GM19035 (cell line): ENCODE results near the gene PPP1R12B.
"Not testable (repeated sequence)": the region's sequence is repeated elsewhere in the genome, so short reads cannot be mapped to it uniquely, and the experiment has no call there.

Experiments
- ATAC-seq: cut with Tn5 transposase; IDR thresholded peaks from one replicate; pipeline ENCODE4 v1.9.1; 2021; ENCODE audit not compliant: unreplicated experiment

PPP1R12B gene

DNA sequence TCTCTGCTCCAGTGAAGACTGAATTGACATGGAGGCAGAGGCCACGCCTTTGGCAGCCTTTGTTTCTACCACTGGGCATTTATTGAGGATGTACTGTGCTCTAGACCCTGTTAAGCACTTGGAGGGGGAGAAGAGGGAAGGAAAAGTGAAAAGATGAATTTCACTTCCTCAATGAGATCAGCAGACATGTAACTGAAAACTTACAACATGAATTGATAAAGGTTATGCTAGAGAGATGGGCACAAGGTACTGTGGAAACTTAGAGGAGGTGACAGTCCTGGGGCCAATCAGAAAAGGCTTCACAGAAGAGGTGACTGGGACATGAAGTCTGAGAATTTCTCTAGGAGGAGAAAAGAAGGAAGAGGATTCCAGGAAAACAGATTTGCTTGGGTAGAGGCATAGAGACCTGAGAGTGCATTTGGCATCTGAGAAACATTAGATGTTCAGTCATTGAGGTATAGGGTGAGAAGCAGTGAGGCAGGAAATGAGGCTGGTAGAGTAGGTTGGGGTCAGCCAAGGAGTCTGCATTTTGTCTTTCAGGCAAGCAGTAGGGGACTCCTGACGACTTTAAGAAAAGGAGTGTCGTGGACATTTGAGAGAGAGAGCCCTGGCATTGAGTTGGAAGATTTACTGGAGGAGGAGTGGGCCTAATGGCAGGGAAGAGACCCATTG lies 248.7 kb downstream of the PPP1R12B start:
- no peak for ATAC-seq

GRCh38 chr1:202599669-202600431 lies 251.4 kb downstream of the PPP1R12B start:
- no peak for ATAC-seq

- ATAC-seq, result no peak
These were observed 252.0 kb downstream of the PPP1R12B start for GRCh38 chr1:202600432-202601041.

DNA sequence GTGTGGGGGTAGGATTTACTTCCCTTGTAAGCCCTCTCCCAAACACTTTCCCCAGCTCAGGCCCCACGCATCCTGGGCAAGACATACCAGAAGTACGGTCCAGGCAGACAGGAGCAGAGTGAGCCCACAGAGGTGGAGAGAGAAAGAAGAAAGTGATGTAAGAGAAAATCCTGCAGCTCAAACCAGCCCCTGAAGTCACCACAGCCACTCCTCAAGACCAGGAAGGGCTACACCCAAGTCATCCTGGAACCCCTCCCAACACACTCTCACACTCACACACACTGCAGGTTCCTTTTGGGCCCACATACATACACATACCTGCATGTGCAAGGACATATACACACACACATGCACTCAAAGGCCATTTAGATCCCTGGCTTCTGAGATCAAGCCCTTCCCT lies 254.9 kb downstream of the PPP1R12B start:
- ATAC-seq, result no peak

DNA sequence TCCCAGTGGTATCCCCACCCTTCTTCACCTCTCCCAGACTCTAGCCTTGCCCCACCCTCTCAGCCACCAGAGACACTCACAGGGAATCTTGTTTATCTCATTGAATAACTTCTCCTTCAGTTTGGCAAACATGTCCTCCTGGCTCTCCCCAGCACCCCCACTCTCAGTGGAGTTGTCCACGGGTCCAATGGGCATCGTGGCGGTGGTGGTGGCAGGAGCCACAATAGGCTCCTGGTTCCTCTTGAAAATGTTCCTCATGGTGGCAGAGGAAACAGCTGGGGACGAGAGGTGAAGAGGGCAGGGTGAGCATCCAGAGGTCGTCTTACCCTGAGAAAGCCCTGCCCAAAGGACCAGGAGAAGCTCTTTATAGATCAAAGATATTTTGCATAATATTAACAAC lies 257.0 kb downstream of the PPP1R12B start:
- ATAC-seq, result no peak

DNA sequence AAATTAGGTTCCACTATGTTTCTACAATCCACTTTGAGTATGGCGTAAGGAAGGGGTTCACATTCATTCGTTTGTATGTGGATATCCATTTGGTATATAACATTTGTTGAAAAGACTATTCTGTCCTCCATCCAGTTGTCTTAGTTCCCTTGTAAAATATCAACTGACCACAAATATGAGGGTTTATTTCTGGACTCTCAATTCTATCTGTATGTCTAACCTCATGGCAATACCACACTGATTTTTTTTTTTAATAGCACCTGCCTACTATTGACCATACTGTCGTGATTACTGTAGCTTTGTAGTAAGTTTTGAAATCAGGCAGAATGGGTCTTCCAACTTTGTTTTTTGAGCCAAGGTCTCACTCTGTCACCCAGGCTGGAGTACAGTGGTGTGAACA lies 263.5 kb downstream of the PPP1R12B start:
- ATAC-seq, result not testable (repeated sequence)

DNA sequence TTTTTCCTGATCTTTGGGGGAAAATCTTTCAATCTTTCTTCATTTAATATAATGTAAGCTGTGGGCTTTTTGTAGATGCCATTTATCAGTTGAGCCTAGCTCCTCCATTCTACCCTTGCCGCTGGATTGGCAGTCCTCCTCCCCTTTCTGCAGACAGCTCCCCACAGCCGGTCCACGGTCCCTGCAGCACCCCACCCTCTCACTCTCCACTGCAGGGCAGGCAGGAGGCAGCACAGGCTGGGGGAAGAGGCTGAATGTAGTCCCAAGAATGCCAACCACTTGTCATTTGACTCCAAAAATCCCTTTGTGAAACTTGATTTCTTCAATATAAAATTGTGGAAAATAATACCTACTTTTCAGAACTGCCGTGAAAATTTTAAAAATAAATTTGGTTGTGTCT lies 265.1 kb downstream of the PPP1R12B start:
- ATAC-seq, result no peak

DNA sequence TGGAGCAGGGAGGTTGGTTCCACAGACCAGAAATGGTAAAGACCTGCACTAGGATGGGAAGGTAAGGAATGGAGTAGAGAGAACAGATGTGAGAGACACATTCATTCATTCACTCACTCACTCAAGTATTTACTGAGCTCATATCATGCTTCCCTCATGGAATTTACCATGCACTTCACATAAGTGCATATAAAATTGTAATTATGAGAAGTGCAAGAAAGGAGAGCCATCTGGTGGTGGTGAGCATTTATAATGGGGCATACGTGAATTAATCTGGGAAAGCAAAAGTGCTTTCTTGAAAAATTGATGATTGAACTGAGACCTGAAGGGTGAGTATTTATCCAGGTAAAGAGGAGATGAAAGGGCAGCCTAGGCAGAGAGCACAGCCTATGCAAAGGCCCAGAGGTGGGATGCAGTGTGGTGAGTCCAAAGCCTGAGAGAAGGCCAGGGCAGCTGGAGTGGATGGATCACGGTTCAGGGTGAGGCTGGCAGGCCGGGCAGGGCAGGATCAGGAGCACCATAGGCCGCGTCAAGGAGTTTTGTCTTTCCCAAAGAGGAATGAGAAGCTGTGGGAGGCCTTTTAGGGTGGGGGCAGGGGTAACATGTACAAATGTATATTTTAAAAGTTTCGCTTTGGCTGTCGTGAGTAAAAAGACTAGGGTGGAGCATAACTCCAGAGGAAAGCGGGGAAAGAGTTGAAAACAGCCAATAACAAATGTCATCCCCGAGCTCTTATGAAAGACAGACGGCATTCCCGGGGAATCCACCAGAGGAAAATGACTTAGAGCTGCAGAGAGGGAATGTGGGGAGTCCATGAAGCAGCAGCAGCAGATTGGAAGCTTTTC lies 266.1 kb downstream of the PPP1R12B start:
- ATAC-seq, result not testable (repeated sequence)

- ATAC-seq, result not testable (repeated sequence)
These were observed 266.7 kb downstream of the PPP1R12B start for GRCh38 chr1:202615208-202615500.

- ATAC-seq, result peak; percentile 73
These were observed 267.2 kb downstream of the PPP1R12B start for GRCh38 chr1:202615501-202616354.

GRCh38 chr1:202616355-202616915 lies 267.9 kb downstream of the PPP1R12B start:
- ATAC-seq, result no peak

GRCh38 chr1:202619012-202619411 lies 270.5 kb downstream of the PPP1R12B start:
- not testable (repeated sequence) for ATAC-seq

- no peak for ATAC-seq
These were observed 271.0 kb downstream of the PPP1R12B start for GRCh38 chr1:202619505-202619904.

DNA sequence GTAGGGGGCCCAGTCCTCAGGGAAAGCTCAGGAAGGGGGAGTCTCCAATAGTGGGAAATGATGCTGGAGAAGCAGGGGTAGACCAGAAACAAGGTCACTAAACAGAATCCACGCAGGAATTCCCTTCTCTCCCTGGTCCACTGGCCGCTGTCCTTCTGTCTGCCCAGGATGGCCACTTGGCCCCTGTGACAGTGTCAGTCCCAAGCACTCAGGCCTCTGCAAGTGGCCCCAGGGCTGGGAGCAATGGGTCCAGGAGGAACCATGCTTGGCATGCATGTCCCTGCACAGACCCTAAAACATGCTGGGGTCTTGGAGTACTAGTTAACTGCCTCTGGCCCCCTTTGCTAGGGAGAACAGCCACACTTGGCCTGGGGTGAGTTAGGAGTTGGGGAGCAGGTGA lies 271.5 kb downstream of the PPP1R12B start:
- ATAC-seq, result not testable (repeated sequence)

DNA sequence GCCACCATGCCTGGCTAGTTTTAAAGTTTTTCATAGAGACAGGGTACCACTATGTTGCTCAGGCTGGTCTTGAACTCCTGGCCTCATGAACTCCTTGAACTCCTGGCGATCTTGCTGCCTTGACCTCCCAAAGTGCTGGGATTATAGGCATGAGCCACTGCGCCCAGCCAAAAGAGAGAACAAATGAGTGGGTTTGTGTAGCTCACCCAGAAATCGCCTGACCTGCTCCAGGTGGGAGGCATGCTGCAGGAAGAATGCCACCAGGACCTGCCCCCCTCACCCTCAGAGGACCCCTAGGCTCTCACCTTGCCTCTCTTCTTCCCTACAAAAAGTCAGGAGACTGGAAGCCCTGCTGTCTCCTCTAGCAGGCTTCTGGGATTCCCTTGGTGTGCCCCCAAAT lies 272.9 kb downstream of the PPP1R12B start:
- ATAC-seq, result no peak

DNA sequence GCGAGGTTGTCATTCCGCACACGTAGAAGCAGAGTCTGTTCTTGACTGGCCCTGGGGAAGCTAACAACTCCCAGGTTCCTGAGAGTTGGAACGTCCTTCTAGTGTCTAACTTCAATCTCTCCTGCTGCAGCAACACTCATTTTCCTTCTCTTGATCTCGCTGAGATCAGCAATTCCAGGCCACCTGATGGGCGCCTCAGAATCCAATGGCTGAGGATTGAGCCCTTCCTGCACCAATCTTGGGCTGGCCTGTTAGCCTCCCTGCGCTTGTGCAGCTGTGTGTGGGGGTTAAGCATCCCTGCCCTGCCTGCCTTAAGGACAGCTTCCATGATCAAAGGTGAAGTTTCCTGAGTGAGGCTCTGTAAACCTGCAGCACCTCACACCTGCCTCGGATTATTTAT lies 273.9 kb downstream of the PPP1R12B start:
- no peak for ATAC-seq

- no peak for ATAC-seq
These were observed 274.6 kb downstream of the PPP1R12B start for GRCh38 chr1:202623075-202623474.

DNA sequence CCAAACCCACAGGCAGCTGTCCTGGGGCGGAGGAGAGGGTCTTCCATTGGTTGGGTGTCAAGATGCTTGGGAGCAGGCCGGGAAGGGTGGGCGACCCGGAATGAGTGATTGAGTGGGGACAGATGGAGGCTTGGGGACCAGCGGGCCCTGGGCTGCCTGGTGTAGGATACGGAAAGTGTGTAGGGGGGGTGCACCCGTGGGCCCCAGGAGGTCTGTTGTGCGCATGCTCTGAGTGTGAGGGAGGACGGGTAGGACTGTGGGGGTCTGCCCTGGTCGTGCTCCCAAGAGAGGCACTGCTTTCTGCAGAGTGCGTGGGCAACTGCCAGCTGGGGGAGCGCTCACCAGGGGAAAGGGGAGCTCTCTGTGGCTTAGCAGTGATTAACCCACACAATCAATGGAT lies 275.0 kb downstream of the PPP1R12B start:
- ATAC-seq, result not testable (repeated sequence)

DNA sequence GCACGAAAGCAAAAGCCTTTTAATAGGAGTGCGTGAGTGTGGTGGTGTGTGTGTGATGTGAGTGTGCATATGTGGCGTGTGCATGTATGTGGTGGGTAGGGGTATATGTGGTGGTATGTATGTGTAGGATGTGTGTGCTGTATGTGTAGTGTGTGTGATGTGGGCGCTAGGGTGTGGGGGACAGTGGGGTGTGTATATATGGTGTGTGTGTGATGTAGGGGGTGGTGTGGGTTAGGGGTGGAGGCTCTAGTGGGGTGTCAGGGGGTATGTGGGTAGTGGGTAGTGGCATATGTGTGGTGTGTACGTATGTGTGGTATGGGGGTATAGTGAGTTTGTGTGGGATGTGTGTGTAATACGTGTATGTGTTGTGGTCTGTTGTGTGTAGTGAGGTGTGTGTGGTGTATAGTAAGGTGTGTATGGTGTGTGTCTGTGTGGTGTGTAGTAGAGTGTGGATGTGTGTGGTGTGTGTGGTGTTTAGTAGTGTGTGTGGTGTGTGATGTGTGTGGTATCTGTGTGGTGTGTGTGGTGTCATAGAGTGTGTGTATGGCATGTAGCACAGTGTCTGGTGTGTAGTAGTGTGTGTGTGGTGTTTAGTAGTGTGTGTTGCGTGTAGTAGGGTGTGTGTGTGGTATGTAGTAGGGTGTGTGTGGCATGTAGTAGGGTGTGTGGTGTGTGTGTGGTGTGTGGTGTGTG lies 275.7 kb downstream of the PPP1R12B start:
- ATAC-seq, result no peak

DNA sequence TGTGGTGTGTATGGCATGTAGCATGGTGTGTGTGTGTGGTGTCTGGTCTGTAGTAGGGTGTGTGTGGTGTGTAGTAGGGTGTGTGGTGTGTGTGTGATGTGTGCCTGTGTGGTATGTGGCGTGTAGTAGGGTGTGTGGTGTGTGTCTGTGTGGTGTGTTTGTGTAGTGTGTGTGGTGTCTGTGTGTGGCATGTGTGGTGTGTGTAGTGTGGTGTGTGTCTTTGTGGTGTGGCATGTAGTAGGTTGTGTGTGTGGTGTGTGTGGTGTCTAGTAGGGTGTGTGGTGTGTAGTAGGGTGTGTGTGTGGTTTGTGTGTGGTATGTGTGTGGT lies 276.2 kb downstream of the PPP1R12B start:
- ATAC-seq, result no peak
